Stimulated activated CD8-positive, alpha-beta memory T cell treated with anti-CD3 and anti-CD28 coated beads, Interleukin-7, amount 100 ng/mL, for 48 hours (primary cell): ENCODE results near the gene RHOT2.
A peak's percentile ranks its signal among the peaks of the same experiment; 100 is the strongest.

ENCODE experiments used
- DNase-seq, 2 donors: peaks; one replicate each; pipeline ENCODE4 v3.0.0-alpha.2; 2020; ENCODE audit warnings: low read depth in 1 of 2; ENCODE audit errors: extremely low read depth in 1 of 2

RHOT2 gene

GRCh38 chr16:632486-633335 lies 35.2 kb upstream of the RHOT2 start:
- no peak for DNase-seq

- no peak for DNase-seq
Measured at GRCh38 chr16:633336-634050, 34.4 kb upstream of the RHOT2 start.

DNA sequence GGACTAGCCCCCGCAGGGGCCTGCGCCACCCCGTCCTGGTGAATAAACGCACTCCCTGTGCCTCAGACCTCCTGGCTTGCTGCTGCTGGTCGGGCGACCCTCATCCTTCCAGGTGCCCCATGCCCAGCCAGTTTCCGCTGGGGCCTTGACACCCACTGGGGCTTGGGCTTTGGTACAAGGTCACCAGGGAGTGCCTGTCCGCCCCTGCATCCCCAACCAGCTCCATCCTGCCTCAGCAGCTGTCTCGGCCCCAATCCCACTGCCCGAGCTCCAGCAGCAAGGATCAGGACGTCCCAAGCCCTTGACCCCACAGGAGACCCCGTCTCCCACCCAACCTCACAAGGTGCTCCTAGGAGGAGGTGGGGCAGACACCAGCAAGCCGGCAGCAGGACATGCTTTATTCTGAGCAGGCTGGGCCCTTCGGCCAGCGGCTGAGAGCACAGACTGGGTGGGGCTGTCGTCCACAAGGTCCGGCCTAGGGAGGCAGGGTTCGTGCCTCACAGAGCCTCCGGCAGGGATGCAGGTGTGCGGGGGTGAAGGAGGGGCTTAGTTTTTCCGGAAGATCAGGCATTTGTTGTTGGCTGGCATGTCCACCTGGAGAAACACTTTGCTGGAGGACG lies 33.8 kb upstream of the RHOT2 start:
- DNase-seq: no peak

DNA sequence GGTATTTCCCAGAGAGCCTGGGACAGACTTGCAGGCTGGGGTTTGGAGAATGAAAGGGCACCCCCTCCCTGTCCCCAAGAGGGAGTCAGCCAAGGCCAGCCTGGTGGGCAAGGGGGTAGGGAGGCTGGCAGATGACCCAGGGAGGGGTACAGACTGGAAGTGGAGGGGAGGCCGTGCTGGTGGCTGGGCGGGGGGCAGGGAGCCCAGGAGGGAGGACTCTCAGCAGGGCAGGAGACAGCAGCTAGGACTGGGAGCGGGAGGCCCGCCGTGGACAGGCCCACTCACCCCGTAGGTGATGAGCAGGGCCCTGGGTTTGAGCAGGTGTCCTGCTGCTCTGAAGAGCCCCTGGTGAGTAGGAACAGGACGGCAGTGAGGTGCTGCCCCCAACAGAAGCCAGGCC lies 32.9 kb upstream of the RHOT2 start:
- DNase-seq: no peak

DNA sequence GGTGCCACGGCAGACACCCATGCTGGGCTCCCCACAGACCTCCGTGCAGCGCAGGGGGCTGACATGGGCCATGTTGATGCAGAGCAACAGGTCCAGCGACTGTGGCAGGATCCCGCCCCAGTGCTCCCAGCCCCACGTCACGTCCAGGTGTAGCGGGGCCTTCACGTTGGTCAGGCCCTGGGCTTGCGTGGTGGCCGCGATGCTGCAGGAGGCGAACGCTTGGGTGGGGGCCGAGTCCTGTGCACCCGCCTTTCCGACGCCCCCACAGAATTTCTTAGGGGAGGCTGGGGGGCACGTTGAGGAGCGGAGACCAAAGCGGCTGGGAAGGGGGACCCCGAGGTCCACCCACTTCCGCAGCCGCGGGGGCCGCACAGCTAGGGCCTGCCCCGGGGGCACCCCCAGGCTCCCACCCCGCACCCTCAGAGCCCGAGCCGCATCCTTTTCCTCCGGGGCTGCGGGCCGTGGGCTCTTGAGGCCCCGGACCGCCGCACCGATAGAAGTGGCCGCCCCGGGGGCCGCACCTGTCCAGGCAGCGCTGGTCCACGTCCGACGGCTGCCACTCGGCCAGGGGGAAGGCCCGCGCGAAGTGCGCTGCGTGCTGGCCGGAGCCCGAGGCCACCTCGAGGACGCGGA lies 32.2 kb upstream of the RHOT2 start:
- no peak for DNase-seq

DNA sequence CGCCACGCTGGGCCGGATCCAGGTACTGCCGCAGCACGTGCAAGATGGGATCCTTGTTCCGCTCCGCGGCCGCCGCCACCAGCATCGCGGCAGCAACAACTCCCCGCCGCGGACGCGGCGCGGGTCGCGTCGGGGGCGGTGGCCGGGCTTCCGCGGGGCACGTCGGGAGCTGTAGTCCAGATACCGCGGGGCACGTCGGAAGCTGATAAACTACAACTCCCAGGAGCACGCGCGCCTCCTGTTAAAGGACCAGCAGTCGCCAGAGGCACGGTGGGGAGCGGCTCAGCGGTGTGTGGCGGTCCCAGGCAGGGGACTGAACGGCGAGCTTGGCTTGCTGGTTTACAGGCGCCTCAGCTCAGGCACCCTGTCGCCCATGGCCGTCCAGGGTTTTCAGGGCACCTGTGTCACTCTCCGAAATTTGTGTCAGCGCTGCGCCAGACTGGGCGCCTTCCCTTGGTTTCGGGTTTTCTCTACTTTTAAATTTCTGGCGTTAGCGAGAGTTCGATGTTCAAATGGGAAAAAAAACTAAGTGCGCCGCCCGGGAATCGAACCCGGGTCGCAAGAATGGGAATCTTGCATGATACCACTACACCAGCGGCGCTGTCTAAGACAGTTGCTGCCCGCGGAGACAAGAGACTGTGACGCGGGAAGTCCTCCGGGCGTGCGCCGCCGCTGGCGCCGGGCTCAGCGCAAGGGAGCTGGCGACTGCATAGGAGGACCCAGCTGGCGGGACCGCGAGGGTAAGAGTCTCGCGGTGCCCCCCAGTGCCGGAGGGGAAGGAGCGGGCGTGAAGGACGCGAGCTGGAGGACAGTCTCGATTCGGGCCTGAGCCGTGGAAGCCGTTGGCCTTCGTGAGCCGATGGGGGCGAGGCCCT lies 31.5 kb upstream of the RHOT2 start, which contains the start of gene METTL26:
METTL26 (minus strand) TSS at position 100 of the 875 bp plus-strand sequence; CDS start at position 85, 15 bp downstream.
- DNase-seq: peak; percentile 77 to 88

GRCh38 chr16:637081-638018 lies 30.6 kb upstream of the RHOT2 start:
- peak; percentile 74 to 78 for DNase-seq

GRCh38 chr16:638034-638543 lies 29.8 kb upstream of the RHOT2 start:
- no peak for DNase-seq

DNA sequence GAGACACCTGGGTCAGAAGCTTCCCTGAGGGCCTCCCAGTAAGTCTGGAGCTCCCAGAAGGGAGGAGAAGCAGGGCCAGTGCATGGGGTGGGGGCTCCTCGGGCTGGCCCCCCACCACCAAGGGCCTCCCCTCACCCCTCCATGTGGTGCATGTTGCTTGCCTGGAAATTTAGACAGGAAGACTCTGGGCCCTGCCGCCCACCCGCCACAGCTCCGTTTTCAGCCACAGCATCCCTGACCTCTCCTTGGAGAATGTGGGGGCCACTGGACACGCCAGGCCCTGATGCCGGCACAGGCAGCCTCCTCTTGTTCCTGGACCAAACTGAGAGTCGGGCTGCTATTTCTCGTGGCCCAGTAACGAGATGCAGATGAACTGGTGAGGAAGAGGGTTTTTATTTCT lies 29.1 kb upstream of the RHOT2 start:
- no peak for DNase-seq

- DNase-seq: no peak
Measured at GRCh38 chr16:640614-641013, 27.3 kb upstream of the RHOT2 start.

DNA sequence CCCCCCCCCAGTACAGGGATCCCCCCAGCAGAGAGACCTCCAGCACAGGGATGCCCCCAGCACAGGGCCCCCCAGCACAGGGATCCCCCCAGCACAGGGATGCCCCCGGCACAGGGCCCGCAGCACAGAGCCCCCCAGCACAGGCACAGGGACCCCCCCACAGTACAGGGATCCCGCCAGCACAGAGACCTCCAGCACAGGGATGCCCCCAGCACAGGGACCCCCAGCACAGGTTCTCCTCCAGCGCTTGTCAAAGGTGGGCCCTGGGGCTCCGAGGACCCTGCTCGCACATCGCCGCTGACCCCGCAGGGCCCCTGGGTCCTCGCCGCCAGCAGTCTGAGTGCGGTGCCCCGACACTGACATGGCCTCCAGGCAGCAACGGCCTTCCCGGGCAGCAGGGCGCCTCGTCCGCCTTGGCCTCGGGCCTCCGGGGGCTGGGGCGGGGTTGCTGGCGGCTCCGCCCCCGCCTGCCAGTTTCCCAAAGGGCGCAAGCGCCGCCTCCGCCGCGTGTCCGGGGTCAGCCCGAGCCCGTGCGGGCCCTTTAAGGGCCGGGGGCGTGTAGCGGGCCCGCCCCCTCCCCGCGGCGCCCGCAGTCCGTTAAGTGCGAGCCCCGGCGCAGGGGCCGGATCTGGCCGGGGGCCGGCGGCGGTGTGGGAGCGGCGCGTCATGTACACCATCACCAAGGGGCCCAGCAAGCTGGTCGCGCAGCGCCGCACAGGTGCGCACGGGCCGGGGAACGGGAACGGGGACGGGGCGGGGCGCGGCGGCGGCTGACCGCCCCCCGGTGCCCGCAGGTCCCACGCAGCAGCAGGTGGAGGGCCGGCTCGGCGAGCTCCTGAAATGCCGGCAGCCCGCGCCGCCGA lies 26.4 kb upstream of the RHOT2 start, which contains the start of gene MCRIP2:
MCRIP2 (plus strand) TSS at position 503 of the 863 bp plus-strand sequence; CDS start at position 667, 164 bp downstream.
- peak; percentile 72 to 74 for DNase-seq

DNA sequence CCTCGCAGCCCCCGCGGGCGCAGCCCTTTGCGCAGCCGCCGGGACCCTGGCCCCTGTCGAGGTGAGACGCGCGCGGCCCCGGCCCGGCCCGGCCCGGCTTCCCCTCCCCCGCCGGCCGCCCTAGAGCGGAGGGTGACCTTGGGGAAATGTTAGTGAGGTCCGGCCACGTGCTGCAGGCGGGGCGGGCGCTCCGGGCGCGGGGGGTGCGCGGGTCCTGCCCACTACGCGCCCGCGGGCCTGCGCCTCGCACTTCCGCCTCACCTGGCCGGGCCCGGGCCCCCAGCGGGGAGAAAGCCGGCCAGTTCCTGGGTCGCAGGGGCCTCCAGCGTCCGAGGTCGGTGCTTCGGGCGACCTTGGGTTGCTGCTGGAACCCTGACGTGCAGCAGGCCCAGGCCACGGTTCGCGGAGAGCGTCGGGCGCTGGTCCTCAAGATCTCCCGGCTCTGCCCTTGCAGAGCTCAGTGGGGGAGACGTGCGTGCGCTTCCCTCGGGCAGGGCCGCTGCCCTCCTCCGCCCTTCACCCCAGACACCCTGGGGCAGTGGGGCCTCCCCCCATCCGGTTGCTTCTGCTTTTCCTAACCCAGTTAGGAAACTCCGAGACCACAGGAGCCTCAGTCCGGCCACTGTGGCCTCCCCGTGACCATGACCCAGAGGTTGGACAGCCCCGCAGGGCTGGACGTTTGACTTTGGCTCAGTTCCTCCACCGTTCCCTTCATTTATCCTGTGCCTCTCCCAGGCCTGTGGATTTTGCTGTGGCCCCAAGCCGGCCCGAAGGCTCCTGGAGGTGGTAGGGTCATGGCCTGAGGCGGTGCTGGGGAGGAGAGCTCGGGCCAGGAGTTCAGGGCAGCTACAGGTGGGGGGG lies 25.5 kb upstream of the RHOT2 start:
- peak in 1 of 2 donors; percentile 37 for DNase-seq

- DNase-seq: no peak
Measured at GRCh38 chr16:643050-643368, 24.9 kb upstream of the RHOT2 start.

DNA sequence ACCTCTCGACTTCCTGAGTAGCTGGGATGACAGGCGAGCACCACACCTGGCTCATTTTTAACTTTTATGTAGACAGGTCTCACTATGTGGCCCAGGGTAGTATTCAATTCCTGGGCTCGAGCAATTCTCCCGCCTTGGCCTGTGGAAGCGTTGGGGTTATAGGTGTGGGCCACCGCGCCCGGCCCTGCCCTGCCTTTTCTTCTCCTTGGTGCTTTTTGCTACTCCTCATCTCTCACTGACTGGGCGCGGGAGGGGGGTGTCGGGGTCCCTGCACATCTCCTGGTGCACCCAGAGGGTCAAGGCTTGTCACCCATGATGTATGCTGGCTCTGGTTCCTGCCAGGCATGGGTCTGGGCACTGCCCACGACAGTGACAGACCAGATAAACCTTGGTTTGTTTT lies 23.4 kb upstream of the RHOT2 start:
- DNase-seq: no peak

- no peak for DNase-seq
Measured at GRCh38 chr16:645852-646678, 21.9 kb upstream of the RHOT2 start.

DNA sequence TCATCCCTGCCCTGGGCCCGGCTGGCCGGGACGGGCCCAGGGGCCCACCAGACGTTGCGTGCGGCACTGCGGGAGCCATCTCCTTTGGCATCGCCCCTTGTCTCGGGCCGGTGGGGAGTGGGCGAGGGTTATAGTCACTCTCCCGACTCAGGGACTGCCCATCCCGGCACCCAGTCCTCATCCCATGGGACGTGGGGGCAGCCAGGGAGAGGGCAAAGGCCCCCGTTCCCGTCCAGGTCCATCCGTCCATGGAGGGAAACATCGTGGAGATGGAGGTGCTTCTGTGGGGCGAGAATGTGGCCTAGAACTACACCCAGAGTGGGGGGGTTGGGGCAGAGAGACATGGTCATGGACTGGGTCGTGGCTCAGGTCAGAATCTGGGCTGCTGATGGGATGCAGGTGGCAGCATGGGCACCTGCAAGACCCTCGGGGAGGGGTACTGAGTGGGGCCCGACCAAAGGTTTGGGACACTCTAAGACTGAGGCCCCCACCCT lies 21.2 kb upstream of the RHOT2 start:
- no peak for DNase-seq
